Activated T-helper 1 cell treated with Interleukin-2 at 50 U/mL for 16 hours (primary cell): ENCODE data around the gene ALK.

Experiments
- DNase-seq: peaks from one replicate; pipeline ENCODE4 v3.0.0-alpha.2; 2020; ENCODE audit warnings: low read depth

Gene ALK

GRCh38 chr2:29714333-29714732 is 207.1 kb downstream of the ALK start:
- DNase-seq = no peak

GRCh38 chr2:29706171-29706720 is 215.1 kb downstream of the ALK start:
- no peak for DNase-seq

DNA sequence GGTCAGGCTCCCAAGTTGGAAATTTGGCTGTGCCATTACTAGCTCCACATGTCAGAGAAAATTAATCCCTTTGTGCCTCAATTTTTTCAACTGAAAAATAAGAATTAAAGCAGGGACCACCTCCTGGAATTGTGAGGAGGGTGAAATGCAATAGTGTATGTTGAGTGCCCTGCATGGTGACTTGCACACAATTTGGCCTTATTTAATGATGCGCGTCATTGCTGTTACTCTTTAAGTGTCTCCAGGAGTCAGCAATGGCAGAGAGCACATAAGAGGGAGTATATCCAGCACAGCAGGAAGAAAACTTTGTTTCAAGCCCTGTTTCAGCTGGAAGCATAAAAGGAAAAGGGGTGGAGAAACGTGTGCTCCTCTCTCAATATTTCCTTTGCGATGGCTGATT is 215.8 kb downstream of the ALK start:
- no peak for DNase-seq

GRCh38 chr2:29703336-29703735 is 218.1 kb downstream of the ALK start:
- no peak for DNase-seq

DNA sequence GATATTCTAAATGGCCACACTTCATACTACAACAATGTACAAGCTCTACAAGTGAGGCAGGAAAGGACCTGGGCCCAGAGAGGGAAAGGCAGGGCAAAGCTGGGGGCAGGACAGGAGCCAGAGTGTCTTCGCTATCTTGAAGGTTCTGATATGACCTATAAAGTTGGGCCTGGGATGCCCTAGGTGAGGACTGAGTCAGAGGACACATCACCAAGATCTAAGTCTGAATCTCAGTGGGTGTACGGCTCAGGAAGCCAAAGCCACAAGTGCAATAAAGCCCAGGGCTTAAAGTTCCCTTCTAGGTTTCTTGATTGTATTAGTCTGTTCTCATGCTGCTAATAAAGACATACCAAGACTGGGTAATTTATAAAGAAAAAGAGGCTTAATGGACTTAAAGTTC is 219.1 kb downstream of the ALK start:
- no peak for DNase-seq

- DNase-seq = no peak
These were observed 220.8 kb downstream of the ALK start for GRCh38 chr2:29700560-29700959.

DNA sequence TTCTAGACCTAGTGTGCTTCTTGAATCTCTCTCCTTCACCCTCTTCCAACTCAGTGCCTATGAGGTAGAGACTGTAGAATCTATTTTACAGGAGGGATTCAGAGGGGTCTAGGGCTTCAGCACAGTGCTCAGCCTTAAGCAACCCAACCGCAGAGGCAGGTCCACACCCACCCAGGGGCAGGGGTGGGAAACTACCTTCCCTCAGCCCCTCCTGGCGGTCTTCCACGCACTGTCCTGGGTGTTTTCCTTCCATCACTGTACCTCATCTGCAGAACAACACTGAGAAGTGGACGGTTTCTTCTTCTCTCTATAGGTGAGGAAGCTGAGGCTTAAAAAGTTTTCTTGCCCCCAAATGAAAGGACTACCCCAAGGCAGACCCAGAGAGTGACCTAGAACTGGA is 222.3 kb downstream of the ALK start:
- DNase-seq = no peak

DNA sequence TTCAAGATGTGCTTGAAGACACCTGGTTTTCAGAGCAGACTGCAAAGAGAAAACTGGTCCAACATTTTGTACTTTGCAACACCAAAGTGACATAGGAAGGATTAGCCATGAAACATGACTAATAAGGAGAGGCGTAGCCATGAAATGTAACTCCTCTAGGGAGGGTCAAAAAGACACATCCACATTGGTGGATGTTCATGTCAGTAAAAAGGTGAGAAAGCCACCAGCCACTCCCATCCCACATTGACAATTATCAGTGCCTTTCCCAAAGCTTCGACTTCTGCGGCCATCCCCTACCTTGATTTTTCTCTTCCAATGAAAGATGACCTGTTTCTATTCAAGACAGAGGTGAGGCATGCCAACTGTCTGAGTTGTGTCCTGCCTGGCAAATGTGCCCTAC is 223.2 kb downstream of the ALK start:
- DNase-seq = no peak

DNA sequence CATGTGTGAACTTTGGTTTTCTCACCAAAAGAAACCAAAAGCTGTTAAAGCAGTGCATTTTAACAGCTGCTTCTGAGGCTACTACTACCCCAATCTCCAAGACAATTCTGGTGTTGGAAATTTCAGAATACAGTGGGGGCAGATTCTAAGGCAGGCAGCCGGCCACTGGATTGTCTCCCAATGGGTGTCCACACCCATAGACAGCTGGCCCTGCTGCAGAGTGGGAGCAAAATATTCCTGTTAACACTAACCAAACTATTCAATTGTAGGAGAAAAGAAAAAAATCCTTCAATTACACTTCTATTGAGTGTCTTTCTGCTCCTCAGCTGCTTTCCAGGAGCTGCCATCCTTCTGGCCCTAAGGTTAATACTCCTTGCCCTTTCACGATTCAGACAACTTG is 223.7 kb downstream of the ALK start:
- DNase-seq = no peak

DNA sequence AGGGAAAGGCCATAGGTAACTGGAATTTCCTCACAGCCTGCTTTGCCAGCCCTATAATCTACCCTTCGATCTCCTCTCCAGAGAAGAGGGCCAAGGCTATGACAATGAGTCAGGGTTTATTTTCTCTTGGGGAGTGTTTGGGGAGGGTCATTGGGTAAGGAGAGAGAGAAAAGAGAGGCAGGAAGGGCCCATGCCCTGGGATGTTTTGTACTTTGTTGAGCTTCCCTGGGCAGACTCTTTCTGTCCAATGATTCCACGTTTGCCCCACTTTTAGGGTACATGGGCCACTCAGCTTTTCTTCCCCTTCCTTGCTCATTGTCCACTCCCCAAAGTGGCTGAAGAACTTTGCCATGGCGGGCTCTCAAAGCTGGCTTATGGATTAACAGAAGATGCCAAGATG is 224.2 kb downstream of the ALK start:
- no peak for DNase-seq

DNA sequence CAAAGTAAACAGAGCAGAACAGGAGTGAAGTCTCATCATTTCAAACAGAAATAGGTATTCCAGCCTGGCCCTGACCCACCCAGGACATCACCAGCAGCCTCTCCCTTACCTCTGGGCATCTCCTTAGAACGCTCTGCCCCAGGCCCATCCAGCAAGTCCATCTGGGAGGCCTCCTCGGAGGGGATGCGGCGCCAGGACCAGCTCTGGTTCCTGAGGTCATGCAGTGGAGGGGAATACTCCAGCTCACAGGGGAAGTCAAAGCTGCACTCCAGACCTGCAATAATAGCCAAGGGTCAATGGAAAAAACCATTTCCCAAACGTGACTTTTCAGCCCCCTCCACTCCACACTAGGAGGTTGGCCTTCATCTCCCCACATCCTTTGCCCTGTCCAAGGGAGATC is 226.6 kb downstream of the ALK start:
- no peak for DNase-seq

DNA sequence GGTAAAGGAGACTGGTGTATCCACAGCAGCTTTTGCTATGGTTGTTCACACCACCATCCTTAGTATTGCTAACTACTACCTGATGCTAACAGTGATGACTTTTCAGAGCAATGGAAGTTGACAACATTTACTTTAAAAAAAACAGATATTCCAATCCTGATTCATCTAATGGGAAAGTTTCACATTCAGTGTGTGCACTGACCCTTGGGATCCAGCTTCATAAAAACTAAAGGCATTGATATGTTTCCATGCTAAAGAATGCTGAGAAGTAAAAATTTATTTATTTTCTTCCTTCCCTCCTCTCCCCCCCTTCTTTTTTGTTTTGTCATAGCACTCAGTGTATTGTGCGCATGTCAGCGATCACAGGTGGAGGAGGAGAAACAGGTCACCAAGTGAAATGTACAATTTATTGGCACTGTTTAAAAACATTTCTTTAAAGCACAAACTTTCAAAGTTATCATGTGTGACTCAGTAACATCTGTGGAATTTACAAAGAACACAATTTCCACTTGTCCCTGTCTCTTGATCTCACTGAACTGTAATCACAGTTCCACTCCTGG is 229.9 kb downstream of the ALK start:
- no peak for DNase-seq

DNA sequence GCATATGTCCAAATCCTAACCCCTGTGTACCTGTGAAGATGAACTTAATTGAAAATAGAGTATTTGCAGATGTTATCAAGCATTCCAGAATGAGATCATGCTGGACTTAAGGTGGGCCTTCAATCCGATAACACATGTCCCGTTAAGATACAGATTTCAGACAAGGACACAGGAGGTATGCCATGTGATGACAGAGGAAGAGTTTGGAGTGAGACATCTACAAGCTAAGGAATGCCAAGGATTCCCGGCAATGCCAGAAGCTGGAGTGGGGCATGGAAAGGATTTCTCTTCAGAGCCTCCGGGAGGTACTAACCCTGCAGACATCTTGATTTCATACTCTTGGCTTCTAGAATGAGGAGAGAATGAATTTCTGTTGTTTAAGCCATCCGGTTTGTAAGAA is 231.7 kb downstream of the ALK start:
- DNase-seq = no peak

DNA sequence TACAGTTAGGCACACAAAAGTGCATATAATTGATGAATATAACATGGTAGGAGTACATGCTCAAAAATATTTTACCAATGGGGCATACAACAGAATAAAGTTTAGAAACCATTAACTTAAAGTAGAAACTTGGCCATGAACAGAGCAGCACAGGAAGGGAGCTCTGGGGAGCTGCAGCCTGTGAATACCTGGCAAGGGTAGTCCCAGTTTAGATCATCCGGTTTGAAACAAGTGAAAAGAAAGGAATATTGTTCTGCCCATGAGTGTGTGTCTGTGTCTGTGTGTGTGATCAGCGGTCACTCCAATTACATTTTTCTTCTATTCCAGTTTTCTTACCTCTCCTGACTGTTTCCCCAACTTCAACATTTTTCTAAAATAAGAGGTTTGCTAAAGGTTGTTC is 233.0 kb downstream of the ALK start:
- no peak for DNase-seq

- no peak for DNase-seq
These were observed 234.3 kb downstream of the ALK start for GRCh38 chr2:29687121-29687520.

DNA sequence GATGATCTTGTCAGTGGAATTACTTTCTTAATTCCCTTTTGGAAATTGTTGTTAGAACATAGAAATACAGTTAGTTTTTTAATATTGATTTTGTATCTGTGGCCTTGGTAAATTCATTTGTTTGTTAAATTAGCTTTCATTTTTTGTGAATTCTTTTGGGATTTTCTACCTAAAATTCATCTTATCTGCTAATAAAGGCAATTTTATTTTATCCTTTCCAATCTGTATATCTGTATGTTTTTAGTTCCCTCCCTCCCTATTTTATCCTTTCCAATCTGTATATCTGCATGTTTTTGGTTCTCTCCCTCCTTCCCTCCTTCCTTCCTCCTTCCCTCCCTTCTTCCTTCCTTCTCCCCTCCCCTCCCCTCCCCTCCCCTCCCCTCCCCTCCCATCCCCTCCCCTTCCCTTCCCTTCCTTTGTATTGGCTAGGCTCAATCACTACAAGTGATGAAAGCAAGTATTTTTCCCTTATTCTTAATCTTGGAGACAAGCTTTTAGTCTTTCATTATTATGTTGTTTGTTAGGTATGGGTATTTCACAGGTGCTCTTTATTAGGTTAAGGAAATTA is 244.4 kb downstream of the ALK start:
- DNase-seq = no peak

- no peak for DNase-seq
These were observed 256.8 kb downstream of the ALK start for GRCh38 chr2:29664578-29664977.

- DNase-seq = no peak
These were observed 258.1 kb downstream of the ALK start for GRCh38 chr2:29663268-29663667.

DNA sequence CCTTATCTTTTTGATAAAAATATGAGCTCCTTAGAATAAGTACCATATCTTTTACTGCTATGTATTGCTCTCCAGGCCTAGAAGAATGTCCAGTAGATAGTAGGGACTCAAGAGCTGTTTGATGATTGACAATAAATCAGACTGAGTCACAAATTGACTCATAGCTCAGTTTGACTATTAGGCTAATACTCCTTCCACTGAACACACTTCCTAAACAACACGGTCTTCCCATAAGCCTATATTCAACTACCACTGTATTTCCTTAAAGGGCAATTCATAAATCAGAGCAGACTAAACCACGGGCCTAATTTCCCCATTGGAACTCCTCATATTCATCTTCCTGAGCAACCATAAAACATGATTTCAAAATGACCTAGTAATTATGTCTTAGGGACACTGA is 258.5 kb downstream of the ALK start:
- DNase-seq = no peak

- DNase-seq = no peak
These were observed 261.2 kb downstream of the ALK start for GRCh38 chr2:29660201-29660600.

DNA sequence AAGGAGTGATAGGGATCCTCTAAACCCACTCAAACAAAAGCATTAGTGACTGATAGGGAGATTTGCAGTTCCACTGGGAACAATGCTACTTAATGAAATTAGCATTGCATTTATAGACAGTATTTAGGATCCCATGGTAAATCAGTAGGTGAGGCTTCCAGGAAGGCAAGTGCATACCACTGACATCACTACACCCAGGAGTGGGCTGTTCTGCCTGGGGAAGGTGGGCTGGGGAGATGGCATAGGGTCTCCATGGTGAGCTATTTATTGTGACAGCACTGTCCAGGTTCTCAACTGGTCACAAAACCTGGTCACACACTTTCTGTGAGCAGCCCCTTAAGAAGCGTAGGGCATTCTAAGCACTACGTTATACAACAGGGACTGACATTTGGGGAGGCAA is 262.2 kb downstream of the ALK start:
- DNase-seq = no peak

DNA sequence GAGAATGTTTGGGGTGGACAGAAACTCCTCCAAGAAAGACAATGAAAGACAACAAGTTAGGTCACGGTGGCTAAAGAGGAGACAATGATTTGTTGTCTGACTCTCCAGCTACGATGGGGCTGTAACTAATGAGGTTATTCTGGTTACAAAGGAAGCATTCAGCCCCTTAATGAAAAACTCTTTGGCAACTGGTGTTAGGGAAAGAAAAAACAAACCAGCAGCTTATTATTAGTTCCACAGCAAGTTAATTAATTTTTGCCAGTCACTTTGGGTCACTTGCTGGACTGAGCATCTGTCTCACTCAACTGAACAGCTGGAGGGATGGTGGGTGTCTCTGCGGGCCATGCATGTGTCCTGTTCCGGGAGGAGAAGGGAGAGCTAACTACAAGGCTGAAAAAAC is 263.7 kb downstream of the ALK start:
- DNase-seq = no peak

- DNase-seq = no peak
These were observed 265.8 kb downstream of the ALK start for GRCh38 chr2:29655391-29656086.

GRCh38 chr2:29650631-29651097 is 270.7 kb downstream of the ALK start:
- no peak for DNase-seq
